Loucy (cell line): ENCODE data around the gene FAM131B.

ENCODE experiments used
- H2AFZ ChIP-seq: fragments of 200-600 bp; sonication (generic); 2 replicates; pipeline ENCODE4 v1.6.0; 2016; ENCODE audit warnings: antibody characterized with exemption, mild to moderate bottlenecking, low read length, moderate library complexity
- H3F3A ChIP-seq: fragments of 200-600 bp; 2 replicates; pipeline ENCODE4 v1.6.0; 2016; ENCODE audit warnings: antibody characterized with exemption, low read depth, mild to moderate bottlenecking
- H3K27me3 ChIP-seq: fragments of 200-600 bp; sonication (generic); 2 replicates; pipeline ENCODE4 v1.6.1; 2014; ENCODE audit warnings: low read length, mild to moderate bottlenecking; ENCODE audit not compliant: insufficient read depth, poor library complexity, severe bottlenecking
- H3K36me3 ChIP-seq: fragments of 200-600 bp; sonication (generic); 2 replicates; pipeline ENCODE4 v1.6.1; 2016; ENCODE audit warnings: low read length; ENCODE audit not compliant: insufficient read depth
- H3K4me1 ChIP-seq: fragments of 200-600 bp; sonication (generic); 2 replicates; pipeline ENCODE4 v1.5.1; 2014; ENCODE audit warnings: low read length, mild to moderate bottlenecking; ENCODE audit not compliant: insufficient read depth, poor library complexity, severe bottlenecking
- H3K4me2 ChIP-seq: fragments of 200-600 bp; sonication (generic); 2 replicates; pipeline ENCODE4 v1.6.0; 2014; ENCODE audit warnings: antibody characterized with exemption, low read length, low read depth, mild to moderate bottlenecking; ENCODE audit not compliant: poor library complexity, severe bottlenecking
- H3K4me3 ChIP-seq: fragments of 200-600 bp; sonication (generic); 2 replicates; pipeline ENCODE4 v1.5.1; 2014; ENCODE audit warnings: low read length, mild to moderate bottlenecking, mixed read lengths; ENCODE audit not compliant: poor library complexity, severe bottlenecking
- H3K79me2 ChIP-seq: fragments of 200-600 bp; sonication (generic); 2 replicates; pipeline ENCODE4 v1.6.1; 2014; ENCODE audit warnings: low read length; ENCODE audit not compliant: insufficient read depth
- H3K9ac ChIP-seq: fragments of 200-600 bp; sonication (generic); 2 replicates; pipeline ENCODE4 v1.6.0; 2014; ENCODE audit warnings: mild to moderate bottlenecking, low read depth, low read length, moderate library complexity; ENCODE audit not compliant: poor library complexity, severe bottlenecking
- H3K9me2 ChIP-seq: fragments of 200-600 bp; sonication (generic); replicated peaks from 2 replicates; pipeline ENCODE4 v1.6.1; 2016; ENCODE audit warnings: low read depth, low read length, mixed read lengths
- H3K9me3 ChIP-seq: fragments of 200-600 bp; sonication (generic); 2 replicates; pipeline ENCODE4 v1.6.1; 2014; ENCODE audit warnings: mild to moderate bottlenecking, antibody characterized with exemption, low read length, low read depth; ENCODE audit not compliant: insufficient read depth
- H4K20me1 ChIP-seq: fragments of 200-600 bp; sonication (generic); 2 replicates; pipeline ENCODE4 v1.6.0; 2014; ENCODE audit warnings: antibody characterized with exemption, low read length, mild to moderate bottlenecking; ENCODE audit not compliant: insufficient read depth, poor library complexity, severe bottlenecking
- EZH2phosphoT487 ChIP-seq: fragments of 200-600 bp; IDR thresholded peaks from 2 replicates; pipeline ENCODE4 v1.6.1; 2018; ENCODE audit warnings: antibody characterized with exemption, mild to moderate bottlenecking, moderate library complexity, borderline replicate concordance
- TF ChIP-seq, protein P1 (sequence below): fragments of 200-600 bp; sonication (generic); conservative IDR thresholded peaks from 2 replicates; pipeline ENCODE4 v1.5.1; 2014; ENCODE audit warnings: mild to moderate bottlenecking, antibody characterized with exemption, low read length

The FAM131B gene

GRCh38 chr7:143408686-143409561 lies 46.4 kb upstream of the FAM131B start, which contains the start of gene EPHA1:
EPHA1 (minus strand) TSS chr7:143408856; CDS start chr7:143408805, 51 bp downstream.
- peaks cover 5% of the 10 kb centered on the region; the same call in 1 of the 2 replicates for H3F3A ChIP-seq
- H3K4me1 ChIP-seq: peaks cover 55% of the 10 kb centered on the region
- TF ChIP-seq EZH2phosphoT487: no peak
- TF ChIP-seq, protein P1, sequence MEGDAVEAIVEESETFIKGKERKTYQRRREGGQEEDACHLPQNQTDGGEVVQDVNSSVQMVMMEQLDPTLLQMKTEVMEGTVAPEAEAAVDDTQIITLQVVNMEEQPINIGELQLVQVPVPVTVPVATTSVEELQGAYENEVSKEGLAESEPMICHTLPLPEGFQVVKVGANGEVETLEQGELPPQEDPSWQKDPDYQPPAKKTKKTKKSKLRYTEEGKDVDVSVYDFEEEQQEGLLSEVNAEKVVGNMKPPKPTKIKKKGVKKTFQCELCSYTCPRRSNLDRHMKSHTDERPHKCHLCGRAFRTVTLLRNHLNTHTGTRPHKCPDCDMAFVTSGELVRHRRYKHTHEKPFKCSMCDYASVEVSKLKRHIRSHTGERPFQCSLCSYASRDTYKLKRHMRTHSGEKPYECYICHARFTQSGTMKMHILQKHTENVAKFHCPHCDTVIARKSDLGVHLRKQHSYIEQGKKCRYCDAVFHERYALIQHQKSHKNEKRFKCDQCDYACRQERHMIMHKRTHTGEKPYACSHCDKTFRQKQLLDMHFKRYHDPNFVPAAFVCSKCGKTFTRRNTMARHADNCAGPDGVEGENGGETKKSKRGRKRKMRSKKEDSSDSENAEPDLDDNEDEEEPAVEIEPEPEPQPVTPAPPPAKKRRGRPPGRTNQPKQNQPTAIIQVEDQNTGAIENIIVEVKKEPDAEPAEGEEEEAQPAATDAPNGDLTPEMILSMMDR: peak; percentile 51
- H3K9me2 ChIP-seq: no peaks in the 10 kb centered on the region
- H3K9me3 ChIP-seq: no peaks in the 10 kb centered on the region
- H3K36me3 ChIP-seq: no peaks in the 10 kb centered on the region
- H3K4me2 ChIP-seq: peak within 1 kb of the TSS; percentile 91
- H4K20me1 ChIP-seq: no peaks in the 10 kb centered on the region
- peak within 1 kb of the TSS; percentile 78 for H3K4me3 ChIP-seq
- H3K27me3 ChIP-seq: no peaks in the 10 kb centered on the region
- peak within 1 kb of the TSS; percentile 58 for H2AFZ ChIP-seq
- peaks cover 13% of the 10 kb centered on the region for H3K79me2 ChIP-seq
- H3K9ac ChIP-seq: peak within 1 kb of the TSS; percentile 65

- no peaks in the 10 kb centered on the region for H3K9me2 ChIP-seq
- H3K4me2 ChIP-seq: peak overlapping the region; percentile 91
- H3F3A ChIP-seq: peaks cover 5% of the 10 kb centered on the region; the same call in 1 of the 2 replicates
- peak overlapping the region; percentile 78 for H3K4me3 ChIP-seq
- H2AFZ ChIP-seq: peak overlapping the region; percentile 58
- H3K4me1 ChIP-seq: peaks cover 55% of the 10 kb centered on the region
- no peaks in the 10 kb centered on the region for H3K9me3 ChIP-seq
- TF ChIP-seq EZH2phosphoT487: no peak
- TF ChIP-seq, protein P1: no peak
- H3K27me3 ChIP-seq: no peaks in the 10 kb centered on the region
- no peaks in the 10 kb centered on the region for H3K36me3 ChIP-seq
- peak overlapping the region; percentile 65 for H3K9ac ChIP-seq
- no peaks in the 10 kb centered on the region for H4K20me1 ChIP-seq
- H3K79me2 ChIP-seq: peaks cover 13% of the 10 kb centered on the region
Measured at GRCh38 chr7:143408252-143408685, 45.8 kb upstream of the FAM131B start.

GRCh38 chr7:143407287-143408251 lies 45.1 kb upstream of the FAM131B start:
- Histone ChIP-seq H3K36me3 (no peaks in the 10 kb centered on the region), H3K9me2 (no peaks in the 10 kb centered on the region), H3K4me3 (peak overlapping the region; percentile 78), H3K9me3 (no peaks in the 10 kb centered on the region), H3K4me1 (peaks cover 54% of the 10 kb centered on the region), H3K79me2 (peaks cover 13% of the 10 kb centered on the region), H3F3A (peaks cover 5% of the 10 kb centered on the region; the same call in 1 of the 2 replicates), H3K9ac (peak overlapping the region; percentile 65), H2AFZ (peak overlapping the region; percentile 58), H4K20me1 (no peaks in the 10 kb centered on the region), H3K27me3 (no peaks in the 10 kb centered on the region), H3K4me2 (peak overlapping the region; percentile 91)
- TF ChIP-seq EZH2phosphoT487: no peak
- TF ChIP-seq, protein P1: no peak
